Measurements from ENCODE around the gene BRD7.

BRD7 gene

GRCh38 chr16:50393416-50393815, 24.6 kb upstream of the BRD7 start:
- Histone ChIP-seq H3K27ac (ENCODE audit: extremely low read depth, low read depth, low read length) (no peak overlapping the region), H3K4me3 (ENCODE audit: low read depth, low read length) (no peak overlapping the region), H3K4me1 (ENCODE audit: control insufficient read depth, insufficient read depth, low read length) (no peaks in the 10 kb centered on the region), H3K36me3 (ENCODE audit: control insufficient read depth in 2 of 2, insufficient read depth in 1 of 2, low read length in 2 of 2) (no peaks in the 10 kb centered on the region), H3K9me3 (ENCODE audit: control insufficient read depth, insufficient read depth, low read depth, low read length) (no peaks in the 10 kb centered on the region)
- POLR2A ChIA-PET: no interaction called here
- no peak for TF ChIP-seq YY1 (tag by site-specific recombination; IDR thresholded peaks at IDR 0.05)
- no peak for TF ChIP-seq KLF9 (tag by site-specific recombination; IDR thresholded peaks at IDR 0.05; ENCODE audit: low read depth)
- TF ChIP-seq, protein P1, sequence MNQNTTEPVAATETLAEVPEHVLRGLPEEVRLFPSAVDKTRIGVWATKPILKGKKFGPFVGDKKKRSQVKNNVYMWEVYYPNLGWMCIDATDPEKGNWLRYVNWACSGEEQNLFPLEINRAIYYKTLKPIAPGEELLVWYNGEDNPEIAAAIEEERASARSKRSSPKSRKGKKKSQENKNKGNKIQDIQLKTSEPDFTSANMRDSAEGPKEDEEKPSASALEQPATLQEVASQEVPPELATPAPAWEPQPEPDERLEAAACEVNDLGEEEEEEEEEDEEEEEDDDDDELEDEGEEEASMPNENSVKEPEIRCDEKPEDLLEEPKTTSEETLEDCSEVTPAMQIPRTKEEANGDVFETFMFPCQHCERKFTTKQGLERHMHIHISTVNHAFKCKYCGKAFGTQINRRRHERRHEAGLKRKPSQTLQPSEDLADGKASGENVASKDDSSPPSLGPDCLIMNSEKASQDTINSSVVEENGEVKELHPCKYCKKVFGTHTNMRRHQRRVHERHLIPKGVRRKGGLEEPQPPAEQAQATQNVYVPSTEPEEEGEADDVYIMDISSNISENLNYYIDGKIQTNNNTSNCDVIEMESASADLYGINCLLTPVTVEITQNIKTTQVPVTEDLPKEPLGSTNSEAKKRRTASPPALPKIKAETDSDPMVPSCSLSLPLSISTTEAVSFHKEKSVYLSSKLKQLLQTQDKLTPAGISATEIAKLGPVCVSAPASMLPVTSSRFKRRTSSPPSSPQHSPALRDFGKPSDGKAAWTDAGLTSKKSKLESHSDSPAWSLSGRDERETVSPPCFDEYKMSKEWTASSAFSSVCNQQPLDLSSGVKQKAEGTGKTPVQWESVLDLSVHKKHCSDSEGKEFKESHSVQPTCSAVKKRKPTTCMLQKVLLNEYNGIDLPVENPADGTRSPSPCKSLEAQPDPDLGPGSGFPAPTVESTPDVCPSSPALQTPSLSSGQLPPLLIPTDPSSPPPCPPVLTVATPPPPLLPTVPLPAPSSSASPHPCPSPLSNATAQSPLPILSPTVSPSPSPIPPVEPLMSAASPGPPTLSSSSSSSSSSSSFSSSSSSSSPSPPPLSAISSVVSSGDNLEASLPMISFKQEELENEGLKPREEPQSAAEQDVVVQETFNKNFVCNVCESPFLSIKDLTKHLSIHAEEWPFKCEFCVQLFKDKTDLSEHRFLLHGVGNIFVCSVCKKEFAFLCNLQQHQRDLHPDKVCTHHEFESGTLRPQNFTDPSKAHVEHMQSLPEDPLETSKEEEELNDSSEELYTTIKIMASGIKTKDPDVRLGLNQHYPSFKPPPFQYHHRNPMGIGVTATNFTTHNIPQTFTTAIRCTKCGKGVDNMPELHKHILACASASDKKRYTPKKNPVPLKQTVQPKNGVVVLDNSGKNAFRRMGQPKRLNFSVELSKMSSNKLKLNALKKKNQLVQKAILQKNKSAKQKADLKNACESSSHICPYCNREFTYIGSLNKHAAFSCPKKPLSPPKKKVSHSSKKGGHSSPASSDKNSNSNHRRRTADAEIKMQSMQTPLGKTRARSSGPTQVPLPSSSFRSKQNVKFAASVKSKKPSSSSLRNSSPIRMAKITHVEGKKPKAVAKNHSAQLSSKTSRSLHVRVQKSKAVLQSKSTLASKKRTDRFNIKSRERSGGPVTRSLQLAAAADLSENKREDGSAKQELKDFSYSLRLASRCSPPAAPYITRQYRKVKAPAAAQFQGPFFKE (tag by site-specific recombination; IDR thresholded peaks at IDR 0.05; ENCODE audit: borderline replicate concordance): no peak
- TF ChIP-seq ZNF548 (tag by site-specific recombination; IDR thresholded peaks at IDR 0.05): no peak
- no peak for TF ChIP-seq ZNF555 (tag by site-specific recombination; conservative IDR thresholded peaks at IDR 0.05)
- no peak for TF ChIP-seq ZNF354C (tag by site-specific recombination; IDR thresholded peaks at IDR 0.05; ENCODE audit: borderline replicate concordance, low read depth)
- no peak for TF ChIP-seq ZFP41 (tag by site-specific recombination; IDR thresholded peaks at IDR 0.05; ENCODE audit: borderline replicate concordance)
- TF ChIP-seq, protein P2, sequence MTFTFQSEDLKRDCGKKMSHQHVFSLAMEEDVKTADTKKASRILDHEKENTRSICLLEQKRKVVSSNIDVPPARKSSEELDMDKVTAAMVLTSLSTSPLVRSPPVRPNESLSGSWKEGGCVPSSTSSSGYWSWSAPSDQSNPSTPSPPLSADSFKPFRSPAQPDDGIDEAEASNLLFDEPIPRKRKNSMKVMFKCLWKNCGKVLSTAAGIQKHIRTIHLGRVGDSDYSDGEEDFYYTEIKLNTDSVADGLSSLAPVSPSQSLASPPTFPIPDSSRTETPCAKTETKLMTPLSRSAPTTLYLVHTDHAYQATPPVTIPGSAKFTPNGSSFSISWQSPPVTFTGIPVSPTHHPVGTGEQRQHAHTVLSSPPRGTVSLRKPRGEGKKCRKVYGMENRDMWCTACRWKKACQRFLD (tag by site-specific recombination; IDR thresholded peaks at IDR 0.05): no peak
- no peak for TF ChIP-seq MZF1 (tag by site-specific recombination; IDR thresholded peaks at IDR 0.05; ENCODE audit: borderline replicate concordance)
- TF ChIP-seq, protein P3, sequence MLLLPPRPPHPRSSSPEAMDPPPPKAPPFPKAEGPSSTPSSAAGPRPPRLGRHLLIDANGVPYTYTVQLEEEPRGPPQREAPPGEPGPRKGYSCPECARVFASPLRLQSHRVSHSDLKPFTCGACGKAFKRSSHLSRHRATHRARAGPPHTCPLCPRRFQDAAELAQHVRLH (tag by site-specific recombination; IDR thresholded peaks at IDR 0.05): no peak
- TF ChIP-seq ZNF23 (tag by site-specific recombination; IDR thresholded peaks at IDR 0.05; ENCODE audit: borderline replicate concordance): no peak
- no peak for TF ChIP-seq ZNF626 (tag by site-specific recombination; IDR thresholded peaks at IDR 0.05)
- no peak for TF ChIP-seq ZNF585B (tag by site-specific recombination; IDR thresholded peaks at IDR 0.05)
- no peak for TF ChIP-seq KLF7 (tag by site-specific recombination; IDR thresholded peaks at IDR 0.05; ENCODE audit: borderline replicate concordance)
- no peak for TF ChIP-seq ZNF629 (tag by site-specific recombination; IDR thresholded peaks at IDR 0.05)
- no peak for TF ChIP-seq ZIC2 (tag by site-specific recombination; IDR thresholded peaks at IDR 0.05)
- CTCF ChIA-PET: no interaction called here

- Histone ChIP-seq H3K36me3 (ENCODE audit: control insufficient read depth in 2 of 2, insufficient read depth in 1 of 2, low read length in 2 of 2) (no peaks in the 10 kb centered on the region), H3K27ac (ENCODE audit: extremely low read depth, low read depth, low read length) (no peak overlapping the region), H3K9me3 (ENCODE audit: control insufficient read depth, insufficient read depth, low read depth, low read length) (no peaks in the 10 kb centered on the region), H3K4me3 (ENCODE audit: low read depth, low read length) (no peak overlapping the region), H3K4me1 (ENCODE audit: control insufficient read depth, insufficient read depth, low read length) (no peaks in the 10 kb centered on the region)
- ChIA-PET CTCF (interaction anchor here (0.6 kb wide), 1 partner anchor 22 kb away, joined by 3 read pairs; no protein-coding TSS in a partner anchor), POLR2A (no interaction called here)
- TF ChIP-seq ZNF549 (tag by site-specific recombination; IDR thresholded peaks at IDR 0.05): no peak
- TF ChIP-seq SETDB1 (IDR thresholded peaks at IDR 0.05; ENCODE audit: insufficient read length, low read length): no peak
- no peak for TF ChIP-seq ZNF169 (tag by site-specific recombination; IDR thresholded peaks at IDR 0.05)
- no peak for TF ChIP-seq ZFP3 (tag by site-specific recombination; IDR thresholded peaks at IDR 0.05; ENCODE audit: low read depth)
- no peak for TF ChIP-seq ZNF157 (tag by site-specific recombination; IDR thresholded peaks at IDR 0.05)
Observed at GRCh38 chr16:50390914-50391716, 22.3 kb upstream of the BRD7 start.

Data from HEK293 (cell line).